GM21723 (cell line): Measurements from ENCODE around the gene YAE1.

Source experiments
- ATAC-seq: cut with Tn5 transposase; IDR thresholded peaks from one replicate; pipeline ENCODE4 v1.9.1; 2021; ENCODE audit warnings: mild to moderate bottlenecking, moderate library complexity; ENCODE audit not compliant: unreplicated experiment

Gene YAE1

GRCh38 chr7:39606352-39606751 lies 40.1 kb downstream of the YAE1 start:
- ATAC-seq: no peak

- no peak for ATAC-seq
These were observed 40.7 kb downstream of the YAE1 start for GRCh38 chr7:39606941-39607340.

GRCh38 chr7:39607865-39608264 lies 41.7 kb downstream of the YAE1 start:
- no peak for ATAC-seq

- no peak for ATAC-seq
These were observed 42.1 kb downstream of the YAE1 start for GRCh38 chr7:39608278-39608677.

- peak; percentile 66 for ATAC-seq
These were observed 43.1 kb downstream of the YAE1 start for GRCh38 chr7:39609113-39609934.

- ATAC-seq: peak; percentile 30
These were observed 43.7 kb downstream of the YAE1 start for GRCh38 chr7:39609935-39610263.

GRCh38 chr7:39613577-39613976 lies 47.4 kb downstream of the YAE1 start:
- no peak for ATAC-seq

- no peak for ATAC-seq
These were observed 48.1 kb downstream of the YAE1 start for GRCh38 chr7:39614299-39614698.

- no peak for ATAC-seq
These were observed 49.3 kb downstream of the YAE1 start for GRCh38 chr7:39615350-39615975.

GRCh38 chr7:39616138-39616537 lies 49.9 kb downstream of the YAE1 start:
- ATAC-seq: no peak

GRCh38 chr7:39617005-39617404 lies 50.8 kb downstream of the YAE1 start:
- ATAC-seq: no peak

GRCh38 chr7:39618868-39619267 lies 52.7 kb downstream of the YAE1 start:
- ATAC-seq: no peak

- ATAC-seq: no peak
These were observed 54.3 kb downstream of the YAE1 start for GRCh38 chr7:39620486-39620885.

GRCh38 chr7:39621261-39621660 lies 55.1 kb downstream of the YAE1 start:
- ATAC-seq: no peak

GRCh38 chr7:39621784-39622411 lies 55.7 kb downstream of the YAE1 start:
- ATAC-seq: peak; percentile 37
